NCI-H1092 treated with DMSO at 0.1 percent for 48 hours (cell line): ENCODE results near the gene TMCC1.
"Not testable (repeated sequence)": the region's sequence is repeated elsewhere in the genome, so short reads cannot be mapped to it uniquely, and the experiment has no call there.

ENCODE experiments used
- DNase-seq: peaks from one replicate; lab custom pipeline; 2025; lab: John Stamatoyannopoulos, UW

The TMCC1 gene

DNA sequence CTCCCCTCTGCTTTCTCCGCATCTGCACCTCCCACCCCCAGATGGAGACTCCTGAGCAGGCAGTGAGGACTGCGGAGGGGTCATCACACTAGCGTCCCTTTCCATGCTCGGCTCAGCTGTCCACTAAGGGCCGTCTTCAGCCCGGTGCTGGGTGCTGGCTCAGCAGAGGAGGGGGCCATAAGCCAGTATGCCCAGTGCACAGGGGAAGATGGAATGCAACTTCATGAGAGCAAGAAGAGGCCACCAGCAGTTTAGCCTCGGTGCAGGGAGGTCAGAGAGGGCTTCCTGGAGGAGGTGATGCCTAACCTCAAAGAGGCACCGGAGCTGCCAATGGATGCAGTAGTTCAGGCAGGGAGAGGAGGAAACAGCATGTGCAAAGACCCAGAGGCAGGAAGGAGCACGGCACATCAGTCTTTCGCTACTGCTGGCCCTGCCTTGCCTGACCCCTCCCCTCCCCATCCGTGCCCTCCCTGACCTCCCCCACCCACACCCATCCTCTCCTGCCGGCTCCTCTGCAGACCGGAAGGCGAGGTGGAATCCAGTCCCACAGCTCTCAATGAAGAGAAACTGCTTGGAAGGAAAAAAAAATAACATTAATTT, 271.8 kb downstream of the TMCC1 start:
- DNase-seq, result no peak

DNA sequence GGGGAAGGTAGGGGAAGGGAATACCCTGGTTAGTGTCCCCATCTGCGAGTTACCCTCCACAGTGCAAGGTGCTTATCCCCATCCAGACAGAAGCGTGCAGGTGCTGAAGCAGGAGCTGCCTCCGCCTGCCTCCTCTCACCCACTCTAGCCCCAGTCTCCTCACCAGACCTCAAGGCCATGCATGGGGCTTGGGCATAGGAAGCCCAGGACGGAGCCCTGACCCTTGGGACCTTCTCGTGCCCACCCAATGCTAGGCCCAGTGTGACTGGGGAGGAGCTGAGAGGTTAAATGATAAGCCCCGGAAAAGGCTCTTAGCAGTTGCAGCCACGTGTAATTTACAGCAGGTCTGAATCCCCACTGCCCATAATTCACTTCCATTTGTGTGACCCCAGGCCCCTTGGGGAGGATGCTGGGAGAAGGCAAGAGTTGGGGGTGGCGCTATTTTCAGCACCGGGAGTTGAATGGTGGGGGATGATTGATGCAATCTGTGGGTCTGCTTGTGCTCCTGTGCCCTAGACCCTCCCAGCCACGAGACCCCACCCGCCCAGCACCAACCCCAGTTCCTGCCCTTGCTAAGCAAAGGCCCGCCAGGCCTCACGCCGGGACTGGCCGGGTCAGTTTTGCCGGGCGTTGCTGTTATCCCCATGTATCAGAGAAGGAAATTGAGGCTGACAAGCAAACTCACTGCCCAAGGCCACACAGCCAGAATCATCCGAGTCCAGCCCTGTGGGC, 272.5 kb downstream of the TMCC1 start:
- DNase-seq, result no peak

DNA sequence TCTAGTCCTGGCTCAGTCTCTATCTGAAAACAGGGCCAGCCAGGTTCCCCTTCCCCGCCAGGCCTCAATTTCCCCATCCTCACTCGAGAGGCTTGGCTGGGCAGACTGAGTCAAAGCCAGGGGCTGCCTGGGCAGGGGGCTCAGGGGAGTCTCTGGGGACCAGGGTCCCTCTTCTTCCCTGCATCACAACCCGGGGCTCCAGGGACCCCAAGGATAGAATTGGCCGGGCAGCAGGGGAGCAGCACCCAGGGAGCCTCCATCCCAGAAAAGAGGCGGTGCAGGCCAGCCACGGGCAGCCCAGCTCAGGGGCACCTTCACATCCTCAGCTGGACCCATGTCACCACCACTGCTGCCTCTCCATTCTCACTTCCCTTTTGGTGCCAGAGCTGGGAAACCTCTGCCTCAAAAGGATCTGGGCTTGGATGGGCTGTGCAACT, 273.8 kb downstream of the TMCC1 start:
- DNase-seq, result no peak

DNA sequence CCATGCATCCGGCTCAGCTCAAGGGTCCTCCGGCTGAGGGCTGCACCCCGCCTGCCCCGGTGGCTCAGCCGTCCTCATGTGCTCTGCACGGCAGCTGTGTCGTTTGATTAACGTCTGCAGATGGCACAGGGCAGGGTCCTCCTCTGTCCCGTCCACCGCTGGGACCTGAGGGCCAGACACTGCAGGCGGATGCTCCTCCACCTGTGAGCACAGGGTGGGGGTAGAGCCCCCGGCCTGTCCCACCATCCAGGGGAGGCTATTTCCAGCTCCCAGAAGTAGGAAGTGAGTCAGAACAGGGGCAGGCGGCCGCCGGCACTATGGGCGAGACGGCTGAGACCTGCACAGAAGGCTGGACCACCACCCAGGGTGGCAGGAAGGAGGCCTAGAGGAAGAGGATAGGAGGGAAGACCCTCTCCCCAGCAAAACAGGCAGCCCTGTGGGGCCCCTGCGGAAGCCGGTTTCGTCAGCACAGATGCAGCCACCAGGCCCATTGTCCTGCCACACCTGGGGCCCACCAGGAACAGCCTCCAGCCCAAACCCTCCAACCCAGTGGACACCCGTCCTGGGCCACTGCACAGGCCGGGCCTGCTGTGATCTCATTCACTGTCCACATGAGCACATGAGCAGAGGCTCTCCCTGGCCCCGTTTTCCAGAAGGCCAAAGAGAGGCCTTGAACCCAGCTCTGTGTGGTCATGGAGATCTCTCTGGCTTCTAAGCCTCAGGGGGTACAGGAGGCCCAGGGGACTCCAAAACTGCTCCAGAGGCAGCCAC, 274.4 kb downstream of the TMCC1 start:
- no peak for DNase-seq

DNA sequence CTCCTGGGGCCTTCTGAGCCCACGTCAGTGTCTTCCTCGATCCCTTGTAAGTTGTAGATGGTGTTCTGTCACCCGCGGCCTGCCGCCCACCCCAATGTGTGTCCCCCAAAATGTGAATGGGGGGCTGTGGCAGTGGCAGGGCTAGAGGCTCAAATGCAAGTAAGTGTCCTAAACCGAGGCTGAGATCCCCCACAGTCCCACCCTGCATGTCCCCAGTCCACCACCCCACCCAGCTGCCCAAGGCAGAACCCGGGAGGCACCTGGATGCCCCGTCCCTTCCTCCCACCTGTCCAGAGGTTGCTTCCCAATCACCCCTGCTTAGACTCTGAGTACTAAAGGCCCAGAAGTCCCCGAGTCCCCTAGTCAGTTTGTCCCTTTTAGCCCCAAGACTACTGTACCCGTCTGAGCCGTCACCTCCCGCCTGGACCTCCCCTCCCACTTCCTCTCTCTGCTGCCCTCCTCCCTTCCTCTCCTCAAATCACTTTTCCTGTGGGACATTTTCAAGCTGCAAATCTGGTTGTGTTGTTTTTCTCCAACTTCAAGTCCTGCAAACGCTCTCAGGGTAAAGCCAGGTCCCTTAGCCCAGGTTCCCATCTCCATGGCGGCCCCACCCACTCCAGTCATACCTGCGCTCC, 275.2 kb downstream of the TMCC1 start:
- no peak for DNase-seq

DNA sequence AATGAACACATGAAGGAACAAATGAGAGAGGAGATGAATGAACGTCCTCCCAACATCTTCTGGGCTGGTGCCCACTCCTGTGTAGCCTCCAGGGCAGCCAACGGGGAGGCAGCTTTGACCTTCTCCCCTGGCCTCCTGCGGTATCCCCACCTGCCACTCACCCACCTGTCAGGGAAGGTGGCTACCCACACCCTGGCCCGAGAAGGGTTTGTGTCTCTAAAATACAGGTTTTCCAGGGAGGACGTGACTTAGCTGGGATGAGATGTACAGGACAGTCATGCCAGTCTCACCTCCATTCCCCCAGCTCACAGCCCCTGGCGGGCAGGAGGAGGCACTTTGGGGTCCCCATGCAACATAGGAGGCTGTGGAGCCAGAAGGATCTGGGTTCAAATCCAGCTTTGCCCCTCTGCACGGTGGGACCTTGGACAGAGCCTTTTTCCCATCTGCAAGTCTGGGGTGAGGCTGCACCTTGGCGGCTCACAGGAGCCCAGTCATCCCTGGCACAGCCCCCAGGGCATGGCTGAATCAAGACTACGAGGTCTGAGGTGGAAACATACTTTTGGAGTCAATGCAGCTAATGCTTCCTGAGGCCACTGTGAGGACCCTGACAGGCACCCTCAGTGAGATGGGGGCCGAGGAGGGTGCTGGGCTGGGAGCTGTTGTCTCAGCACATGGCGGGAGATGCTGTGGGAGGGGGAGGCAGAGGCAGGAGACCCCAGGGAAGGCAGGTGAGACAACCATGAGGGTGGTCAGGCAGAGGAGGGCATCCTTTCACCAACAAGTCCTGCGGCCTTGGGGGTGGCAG, 275.9 kb downstream of the TMCC1 start:
- no peak for DNase-seq

DNA sequence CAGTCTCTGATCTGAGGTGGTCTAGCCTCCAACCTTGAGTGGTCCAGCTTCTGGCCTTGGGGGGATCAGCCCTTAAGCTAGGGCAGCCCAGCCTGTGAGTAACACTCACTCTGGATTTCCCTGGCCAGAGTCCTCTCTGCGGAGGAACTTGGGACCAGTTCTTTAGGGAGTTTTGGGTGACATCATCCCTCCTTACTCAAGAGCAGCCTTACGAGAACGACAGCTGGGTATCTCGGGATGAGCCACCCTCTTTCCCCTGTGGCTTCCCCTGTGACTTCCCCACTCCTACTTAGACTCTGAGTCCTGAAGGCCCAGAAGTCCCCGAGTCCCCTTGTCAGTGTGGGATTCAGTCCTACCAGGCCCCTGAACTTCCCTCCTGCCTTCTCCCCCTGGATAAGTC, 276.8 kb downstream of the TMCC1 start:
- DNase-seq, result no peak

DNA sequence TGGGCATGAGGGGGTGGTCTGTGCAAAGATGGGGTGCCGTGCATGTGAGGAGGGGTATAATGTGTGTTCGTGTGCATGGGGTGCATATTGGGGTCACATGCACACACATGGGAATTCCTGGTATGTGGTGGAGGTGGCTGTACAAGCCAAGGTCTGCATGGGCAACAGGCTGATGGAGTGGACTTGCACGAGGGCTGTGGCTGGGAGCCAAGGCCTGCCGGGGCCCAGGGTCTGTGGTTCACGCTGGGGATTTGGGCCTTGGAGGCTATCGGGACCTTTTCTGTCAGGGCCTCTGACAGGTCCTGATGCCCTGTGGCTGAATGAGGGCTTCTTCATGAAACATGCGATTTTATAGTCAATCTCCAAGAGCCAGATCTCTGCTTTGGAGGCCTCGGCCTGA, 277.2 kb downstream of the TMCC1 start:
- no peak for DNase-seq

DNA sequence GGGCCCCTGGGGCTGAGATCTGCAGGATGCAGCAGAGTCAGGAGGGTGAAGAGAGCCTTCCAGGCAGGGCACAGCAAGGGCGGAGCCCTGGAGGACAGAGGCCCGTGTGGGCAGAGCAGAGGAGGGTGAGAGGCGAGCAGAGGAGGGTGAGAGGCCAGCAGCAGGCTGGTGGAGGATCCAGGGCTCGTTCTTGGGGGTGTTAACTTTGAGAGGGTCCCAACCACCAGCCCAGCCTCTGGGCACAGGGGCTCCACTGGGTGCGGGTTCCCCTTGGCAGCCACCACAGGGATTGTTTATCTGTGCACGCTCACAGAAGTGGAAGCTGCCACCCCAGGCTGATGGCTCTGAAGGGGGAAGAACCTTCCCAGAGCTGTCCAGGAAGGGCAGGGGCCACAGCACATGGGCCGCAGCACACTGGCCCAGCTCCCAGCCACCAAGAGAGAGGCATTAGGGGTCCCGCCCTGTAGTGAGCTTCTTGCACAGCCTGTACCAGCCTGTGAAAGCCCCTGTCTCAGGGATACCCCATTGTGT, 277.7 kb downstream of the TMCC1 start:
- no peak for DNase-seq

DNA sequence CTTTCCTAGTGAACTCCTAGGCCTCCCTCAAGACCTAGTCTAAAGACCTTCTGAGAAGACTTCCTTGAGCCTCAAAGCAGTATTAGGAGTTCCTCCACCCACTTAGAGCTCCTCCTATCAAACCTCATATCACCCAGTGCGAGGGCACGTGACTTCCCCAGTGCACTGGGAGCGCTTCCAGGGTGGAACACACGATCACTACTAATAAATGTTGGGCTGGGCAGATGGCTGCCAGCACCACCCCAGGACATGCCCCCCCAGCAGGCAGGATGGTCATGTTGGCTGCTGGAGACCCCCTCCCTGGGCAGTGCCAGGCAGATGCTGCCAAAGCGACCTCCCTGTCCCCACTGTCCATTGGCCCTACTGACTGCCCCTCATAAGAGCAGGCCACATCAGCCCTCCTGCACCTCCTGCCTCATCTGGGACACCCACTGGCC, 278.6 kb downstream of the TMCC1 start:
- no peak for DNase-seq

DNA sequence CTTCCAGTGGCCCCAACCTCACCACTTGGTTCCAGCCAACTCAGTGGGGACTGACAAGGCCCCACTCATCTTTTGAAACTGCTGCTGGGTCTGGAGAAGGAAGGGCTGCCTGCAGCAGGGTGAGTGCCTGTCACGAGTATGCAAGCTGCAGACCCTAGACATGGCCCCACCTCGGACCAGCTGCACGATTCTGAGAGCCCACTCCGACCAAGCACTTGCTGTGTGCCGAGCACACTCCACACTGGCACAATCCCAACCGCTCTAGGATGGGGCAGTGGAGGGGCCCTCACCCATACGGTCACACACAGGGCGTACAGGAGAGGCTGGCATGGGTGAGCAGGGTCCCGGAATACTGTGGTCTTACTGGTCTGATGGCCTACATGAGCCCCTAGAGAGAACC, 279.1 kb downstream of the TMCC1 start:
- no peak for DNase-seq

DNA sequence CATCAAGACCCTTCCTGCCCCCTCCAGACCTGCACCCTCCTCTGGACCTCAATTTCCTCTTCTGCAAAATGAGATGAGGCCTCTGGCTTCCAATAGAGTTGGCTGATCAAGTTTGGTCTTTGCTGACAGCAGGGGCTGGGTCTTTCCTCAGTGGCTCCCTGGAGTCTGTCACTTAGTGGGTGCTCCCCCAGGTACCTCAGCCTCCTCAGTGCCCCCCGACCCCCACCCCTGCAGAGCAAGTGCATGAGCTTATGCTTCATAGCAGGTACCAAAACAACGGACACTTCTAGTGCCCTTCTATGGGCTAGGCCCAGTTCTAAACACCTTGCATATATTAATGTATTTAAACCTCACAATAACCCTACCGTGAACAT, 280.2 kb downstream of the TMCC1 start:
- no peak for DNase-seq

DNA sequence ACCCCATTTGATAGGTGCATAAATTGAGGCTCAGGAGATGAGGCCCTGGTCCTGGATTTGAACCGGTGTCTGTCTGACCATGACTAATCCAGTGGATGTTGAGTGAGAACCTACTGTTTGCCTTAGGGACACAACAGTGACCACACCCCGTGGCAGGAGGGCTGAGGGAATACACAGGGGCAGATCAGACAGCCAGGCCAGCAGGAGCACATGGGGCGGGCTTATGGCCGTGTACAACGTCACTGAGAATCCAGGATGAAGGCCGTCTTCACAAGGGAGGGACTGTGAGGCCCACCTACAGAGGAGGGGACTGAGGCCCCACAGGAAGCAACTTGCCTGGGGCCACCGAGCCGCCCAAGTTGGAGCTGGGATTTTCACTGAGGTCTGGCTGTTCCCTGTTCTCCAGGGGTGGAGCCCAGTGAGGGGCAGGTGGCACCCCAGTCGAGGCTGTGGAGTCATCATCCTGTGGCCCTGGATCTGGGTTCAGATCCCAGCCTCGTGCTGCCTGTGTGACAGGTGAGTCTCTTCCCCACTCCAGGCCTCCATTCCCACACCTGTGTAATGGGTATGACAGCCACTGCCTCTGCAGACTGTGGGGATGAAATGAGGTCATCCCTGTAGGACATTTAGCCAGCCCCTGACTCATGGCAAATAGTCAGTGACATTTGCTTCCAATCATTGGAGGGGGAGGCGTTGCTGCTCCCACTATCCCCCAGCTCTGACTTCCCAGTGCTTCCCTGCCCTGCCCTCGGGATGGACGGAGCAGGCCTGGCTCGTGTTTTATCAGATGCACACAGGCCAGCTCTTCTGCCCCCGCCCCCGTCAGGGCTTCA, 280.8 kb downstream of the TMCC1 start:
- DNase-seq, result no peak

DNA sequence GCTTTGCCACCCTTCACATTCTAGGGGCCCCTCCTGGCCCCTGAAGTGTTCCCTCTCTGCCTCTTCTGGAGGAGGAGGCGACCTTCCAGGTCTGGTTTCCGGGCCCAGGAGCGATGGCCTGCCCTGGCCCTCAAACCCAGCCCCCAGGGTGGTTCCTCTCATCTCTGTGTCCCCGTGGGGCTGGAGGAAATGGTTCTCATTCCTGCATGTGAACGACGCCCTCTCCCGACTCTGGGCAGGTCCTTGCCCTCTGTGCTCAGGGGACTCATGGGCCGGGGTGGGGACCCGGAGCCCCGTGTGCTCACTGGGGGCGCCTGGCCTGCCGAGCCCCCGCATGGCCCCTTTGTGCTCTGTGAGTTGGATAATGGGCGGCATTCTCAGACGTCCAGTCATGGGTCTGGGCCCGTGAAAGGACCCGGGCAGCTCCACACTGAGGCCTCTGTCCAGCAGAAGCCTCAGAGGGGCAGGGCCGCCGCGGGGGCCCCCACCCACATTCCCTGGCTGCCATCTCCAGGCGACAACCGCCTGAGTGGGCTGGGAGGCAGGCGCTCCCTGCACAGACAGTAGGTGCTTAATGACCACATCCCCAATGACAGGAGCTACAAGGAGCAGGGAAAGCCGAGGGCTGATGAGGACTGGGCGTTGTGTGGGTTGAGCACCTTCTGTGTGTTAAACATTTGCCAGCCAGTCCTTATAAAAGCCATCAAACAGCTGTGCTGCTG, 281.5 kb downstream of the TMCC1 start:
- DNase-seq, result no peak

DNA sequence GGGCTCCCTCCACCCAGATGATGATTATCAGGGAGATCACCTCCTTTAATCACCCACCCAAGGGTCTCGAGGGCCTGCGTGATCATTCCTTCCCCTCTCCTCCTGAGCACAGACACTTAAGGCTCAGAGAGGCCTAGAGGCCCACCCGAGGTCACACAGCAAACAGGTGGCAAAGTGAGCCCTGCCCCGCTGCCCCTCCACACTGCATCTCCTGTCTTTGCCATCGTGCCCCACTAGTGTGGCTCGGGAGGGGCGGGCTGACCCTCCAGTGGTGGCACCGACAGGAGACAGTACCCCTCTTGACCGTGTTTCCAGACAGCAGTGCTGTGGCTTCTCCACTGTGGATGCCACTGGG, 282.1 kb downstream of the TMCC1 start:
- DNase-seq, result no peak

DNA sequence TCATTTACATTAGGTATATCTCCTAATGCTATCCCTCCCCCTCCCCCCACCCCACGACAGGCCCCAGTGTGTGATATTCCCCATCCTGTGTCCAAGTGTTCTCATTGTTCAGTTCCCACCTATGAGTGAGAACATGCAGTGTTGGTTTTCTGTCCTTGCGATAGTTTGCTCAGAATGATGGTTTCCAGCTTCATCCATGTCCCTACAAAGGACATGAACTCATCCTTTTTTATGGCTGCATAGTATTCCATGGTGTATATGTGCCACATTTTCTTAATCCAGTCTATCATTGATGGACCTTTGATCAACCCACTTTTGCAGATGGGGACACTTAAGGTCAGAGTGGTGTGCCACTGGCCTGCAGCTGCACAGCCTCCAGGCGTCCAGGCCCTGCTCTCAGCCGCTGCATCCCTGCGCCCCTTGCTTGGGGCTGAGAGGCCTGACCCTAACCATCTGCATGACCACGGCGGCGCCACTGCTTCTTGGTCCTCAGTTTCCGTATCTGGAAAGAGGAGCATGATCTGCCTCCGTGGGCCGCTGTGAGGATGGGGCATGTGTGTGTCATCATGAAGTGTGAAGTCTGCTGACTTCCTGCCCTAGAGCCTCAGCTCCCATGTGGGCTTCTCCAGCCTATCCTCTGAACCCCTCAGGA, 282.6 kb downstream of the TMCC1 start:
- DNase-seq, result not testable (repeated sequence)

DNA sequence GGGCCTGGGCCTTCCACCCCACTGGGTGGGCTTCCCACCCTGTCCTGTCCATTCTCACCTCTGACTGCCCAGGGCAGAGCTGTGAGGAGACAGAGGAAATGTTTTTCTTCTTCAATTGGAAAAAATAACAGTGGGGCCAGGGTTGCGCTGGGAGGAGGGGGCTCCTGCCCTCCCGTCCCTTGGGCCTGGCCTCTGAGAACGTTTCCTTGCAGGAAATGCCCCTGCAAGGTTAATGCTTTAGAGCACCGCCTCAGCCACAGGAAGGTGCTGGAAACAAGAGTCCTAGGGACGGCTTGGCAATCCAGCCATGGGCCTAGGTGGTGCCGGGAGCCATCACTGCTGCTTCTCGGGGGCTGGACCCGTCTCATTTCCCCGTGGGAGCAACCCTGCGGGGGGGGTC, 283.2 kb downstream of the TMCC1 start:
- DNase-seq, result no peak

DNA sequence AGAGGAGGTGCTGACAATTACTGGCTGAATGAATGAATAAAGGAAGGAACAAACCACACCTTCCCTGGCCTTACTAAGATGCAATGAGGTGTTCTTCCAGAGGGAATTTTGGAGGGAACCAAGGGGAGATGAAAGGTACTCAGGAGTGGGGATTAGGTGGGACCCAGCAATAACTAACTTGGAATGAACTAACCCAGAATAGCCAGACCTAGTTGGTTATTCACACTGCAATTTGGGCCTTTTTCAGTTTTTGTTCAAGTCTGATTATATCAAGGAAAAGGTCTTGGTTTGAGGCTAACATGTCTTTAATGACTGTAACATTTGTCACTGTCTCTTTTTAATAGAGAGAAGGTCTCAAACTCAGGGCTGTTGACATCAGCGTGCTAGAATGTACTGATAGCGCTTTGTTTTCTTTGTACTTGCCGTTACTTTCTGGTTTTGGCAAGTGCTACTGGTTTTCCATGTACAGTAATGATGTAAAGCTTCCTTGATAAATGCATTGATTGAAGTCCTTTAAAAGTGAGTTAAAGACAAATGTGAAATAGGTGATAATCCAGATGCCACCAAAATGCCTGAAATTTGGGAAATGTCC, 283.8 kb downstream of the TMCC1 start:
- DNase-seq, result no peak

DNA sequence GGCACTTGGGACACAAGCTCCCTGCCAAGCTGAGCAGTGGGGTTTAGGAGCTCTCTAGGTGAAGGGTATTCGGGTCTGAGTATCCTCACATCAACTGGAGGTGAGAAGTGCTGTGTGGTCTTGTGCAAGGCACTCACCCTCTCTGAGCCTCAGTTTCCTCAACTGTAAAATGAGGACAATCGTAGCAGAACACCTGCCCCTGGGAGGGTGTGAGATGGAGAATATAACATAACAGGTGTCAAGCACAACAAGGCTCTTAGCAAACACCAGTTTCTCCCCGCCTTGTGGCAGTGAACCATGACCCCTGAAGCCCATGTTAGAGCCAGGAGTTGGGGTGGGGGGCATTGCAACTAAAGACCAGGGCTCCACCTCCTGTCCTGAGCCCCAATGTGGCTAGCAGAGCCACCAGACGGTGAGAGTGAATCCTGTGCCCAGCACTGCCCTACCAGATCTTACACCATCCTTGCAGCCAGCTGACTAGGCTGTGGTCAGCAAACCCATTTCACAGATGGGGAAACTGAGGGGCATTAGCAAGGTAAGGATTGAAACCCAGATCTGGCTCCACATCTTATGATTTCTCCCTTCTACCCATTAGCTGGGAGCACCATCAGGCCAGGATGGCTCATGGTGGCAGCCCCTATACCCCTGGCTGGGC, 284.4 kb downstream of the TMCC1 start:
- no peak for DNase-seq
